ENCODE data around the gene RBMS1. TPM values are rescaled to one million over a fixed set of nuclear protein-coding genes. Genes with fewer than 3 reads are reported as not detected.

The RBMS1 gene
- total and polyA plus RNA-seq, 7 donors, result 4.4 to 91.8 (median 69.2) TPM

DNA sequence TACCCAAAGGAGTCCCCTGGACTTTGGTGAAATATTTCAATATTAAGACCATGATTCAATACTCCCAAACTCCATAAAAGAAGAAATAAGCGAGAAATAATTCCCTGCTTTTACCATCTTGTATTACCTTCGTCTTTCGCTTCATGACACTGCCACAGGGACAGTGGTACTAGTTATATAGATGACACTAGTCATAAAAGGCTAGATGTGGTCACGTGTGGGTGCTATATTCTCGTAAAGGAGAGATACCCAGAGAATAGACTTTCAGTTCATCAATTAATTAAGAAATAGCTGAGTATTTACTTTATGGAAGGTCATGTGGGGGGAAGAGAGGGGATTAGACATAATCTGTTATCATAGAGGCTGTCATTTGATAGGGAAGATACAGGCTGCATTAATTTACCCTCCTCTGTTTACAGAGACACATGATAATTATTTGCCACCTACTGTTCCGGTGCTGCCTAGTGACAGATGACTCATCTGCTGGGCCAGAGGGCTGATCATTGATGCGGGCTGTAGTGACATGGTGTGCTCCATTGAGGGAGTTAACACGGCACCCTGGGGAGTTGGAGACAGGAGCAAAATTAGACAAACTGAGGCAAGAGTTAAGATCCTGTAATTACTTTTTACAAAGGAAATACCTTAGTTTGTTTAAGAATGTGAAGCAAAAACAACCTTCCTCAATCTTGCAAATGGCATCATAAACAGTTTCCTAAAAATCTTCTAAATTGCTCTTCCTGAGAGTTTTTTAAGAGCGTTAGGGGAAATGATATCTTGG, 215.3 kb downstream of the RBMS1 start:
- Histone ChIP-seq H3K9me3 (no peaks in the 10 kb centered on the region), H3K36me3 (peaks cover 11 to 82% (median 26%) of the 10 kb centered on the region in 4 donors), H3K27me3 (no peaks in the 10 kb centered on the region), H3K4me3 (no peak overlapping the region), H3K4me1 (peaks cover 0 to 20% (median 7%) of the 10 kb centered on the region in 4 donors), H3K27ac (peak overlapping the region; percentile 1 to 59 (median 40))
- WGBS, 2 donors, result 79 to 83% methylated on average over 9 of the region's 9 CpGs
- TF ChIP-seq POLR2AphosphoS5 (IDR thresholded peaks at IDR 0.05), result no peak
- TF ChIP-seq, protein P1, sequence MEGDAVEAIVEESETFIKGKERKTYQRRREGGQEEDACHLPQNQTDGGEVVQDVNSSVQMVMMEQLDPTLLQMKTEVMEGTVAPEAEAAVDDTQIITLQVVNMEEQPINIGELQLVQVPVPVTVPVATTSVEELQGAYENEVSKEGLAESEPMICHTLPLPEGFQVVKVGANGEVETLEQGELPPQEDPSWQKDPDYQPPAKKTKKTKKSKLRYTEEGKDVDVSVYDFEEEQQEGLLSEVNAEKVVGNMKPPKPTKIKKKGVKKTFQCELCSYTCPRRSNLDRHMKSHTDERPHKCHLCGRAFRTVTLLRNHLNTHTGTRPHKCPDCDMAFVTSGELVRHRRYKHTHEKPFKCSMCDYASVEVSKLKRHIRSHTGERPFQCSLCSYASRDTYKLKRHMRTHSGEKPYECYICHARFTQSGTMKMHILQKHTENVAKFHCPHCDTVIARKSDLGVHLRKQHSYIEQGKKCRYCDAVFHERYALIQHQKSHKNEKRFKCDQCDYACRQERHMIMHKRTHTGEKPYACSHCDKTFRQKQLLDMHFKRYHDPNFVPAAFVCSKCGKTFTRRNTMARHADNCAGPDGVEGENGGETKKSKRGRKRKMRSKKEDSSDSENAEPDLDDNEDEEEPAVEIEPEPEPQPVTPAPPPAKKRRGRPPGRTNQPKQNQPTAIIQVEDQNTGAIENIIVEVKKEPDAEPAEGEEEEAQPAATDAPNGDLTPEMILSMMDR (IDR thresholded peaks at IDR 0.05), result no peak
- no peak for TF ChIP-seq EP300 (IDR thresholded peaks at IDR 0.05)
- TF ChIP-seq POLR2A (IDR thresholded peaks at IDR 0.05), result no peak
- intact Hi-C loops (cut with DNase I), result no loop called here
- no peak for DNase-seq

DNA sequence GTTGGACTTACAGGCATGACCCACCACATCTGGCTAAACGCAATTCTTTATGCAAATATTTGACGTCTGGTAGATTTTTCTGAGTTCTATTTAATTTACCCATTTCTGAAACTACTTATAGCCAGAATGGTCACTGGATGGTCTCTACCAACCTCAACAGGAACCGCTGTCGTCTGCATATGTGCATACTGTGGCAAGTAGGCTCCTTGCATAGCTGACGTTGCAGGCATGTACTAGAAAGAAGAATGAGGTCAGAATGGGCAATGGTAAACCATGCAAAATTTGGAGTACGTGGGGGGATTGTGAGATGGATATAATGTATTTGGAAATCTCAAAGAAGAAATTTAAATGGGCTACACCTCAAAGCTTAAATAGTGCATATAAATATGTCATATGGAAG, 216.5 kb downstream of the RBMS1 start:
- 93 to 95% methylated on average over 6 of the region's 6 CpGs for WGBS, 2 donors
- no peak for TF ChIP-seq EP300 (IDR thresholded peaks at IDR 0.05)
- TF ChIP-seq, protein P1 (IDR thresholded peaks at IDR 0.05), result no peak
- TF ChIP-seq POLR2A (IDR thresholded peaks at IDR 0.05), result no peak
- TF ChIP-seq POLR2AphosphoS5 (IDR thresholded peaks at IDR 0.05), result no peak

DNA sequence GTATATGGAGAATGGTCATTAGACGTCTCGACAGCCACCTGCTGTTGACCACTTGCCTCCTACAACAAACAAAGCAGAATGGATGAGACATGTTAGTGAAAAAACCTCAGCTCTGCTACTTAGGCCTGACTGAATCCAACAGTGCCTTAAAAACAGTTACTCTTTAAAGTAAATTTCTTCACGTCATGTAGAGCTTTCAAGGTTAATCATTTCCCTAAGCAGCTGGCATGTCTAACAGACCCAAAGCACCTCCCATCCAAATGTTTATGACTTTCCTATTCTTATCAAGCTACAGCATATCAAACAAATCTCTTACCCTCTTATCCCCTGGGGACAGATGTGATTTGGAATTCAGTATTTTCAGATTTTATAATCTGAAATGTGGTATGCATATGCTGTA, 218.0 kb downstream of the RBMS1 start:
- WGBS, 2 donors, result 18 to 65% methylated on average over 3 of the region's 3 CpGs
- Histone ChIP-seq H3K9me3 (no peaks in the 10 kb centered on the region), H3K4me1 (peaks cover 0 to 32% (median 18%) of the 10 kb centered on the region in 4 donors), H3K27me3 (no peaks in the 10 kb centered on the region), H3K36me3 (peaks cover 11 to 67% (median 26%) of the 10 kb centered on the region in 4 donors), H3K4me3 (no peak overlapping the region), H3K27ac (peak overlapping the region in 1 of 4 donors; percentile 2)
- DNase-seq, result no peak
- TF ChIP-seq POLR2AphosphoS5 (IDR thresholded peaks at IDR 0.05), result no peak
- no peak for TF ChIP-seq POLR2A (IDR thresholded peaks at IDR 0.05)
- no peak for TF ChIP-seq EP300 (IDR thresholded peaks at IDR 0.05)
- TF ChIP-seq, protein P1 (IDR thresholded peaks at IDR 0.05), result no peak
- intact Hi-C loops (cut with DNase I), result no loop called here

More for the DNA sequence above, 216.5 kb downstream of the RBMS1 start:
- Histone ChIP-seq H3K27me3 (no peaks in the 10 kb centered on the region), H3K9me3 (no peaks in the 10 kb centered on the region), H3K36me3 (peaks cover 11 to 80% (median 26%) of the 10 kb centered on the region in 4 donors), H3K4me3 (no peak overlapping the region), H3K4me1 (peaks cover 0 to 20% (median 7%) of the 10 kb centered on the region in 4 donors), H3K27ac (no peak overlapping the region)
- intact Hi-C loops (cut with DNase I), result no loop called here
- DNase-seq, result no peak

DNA sequence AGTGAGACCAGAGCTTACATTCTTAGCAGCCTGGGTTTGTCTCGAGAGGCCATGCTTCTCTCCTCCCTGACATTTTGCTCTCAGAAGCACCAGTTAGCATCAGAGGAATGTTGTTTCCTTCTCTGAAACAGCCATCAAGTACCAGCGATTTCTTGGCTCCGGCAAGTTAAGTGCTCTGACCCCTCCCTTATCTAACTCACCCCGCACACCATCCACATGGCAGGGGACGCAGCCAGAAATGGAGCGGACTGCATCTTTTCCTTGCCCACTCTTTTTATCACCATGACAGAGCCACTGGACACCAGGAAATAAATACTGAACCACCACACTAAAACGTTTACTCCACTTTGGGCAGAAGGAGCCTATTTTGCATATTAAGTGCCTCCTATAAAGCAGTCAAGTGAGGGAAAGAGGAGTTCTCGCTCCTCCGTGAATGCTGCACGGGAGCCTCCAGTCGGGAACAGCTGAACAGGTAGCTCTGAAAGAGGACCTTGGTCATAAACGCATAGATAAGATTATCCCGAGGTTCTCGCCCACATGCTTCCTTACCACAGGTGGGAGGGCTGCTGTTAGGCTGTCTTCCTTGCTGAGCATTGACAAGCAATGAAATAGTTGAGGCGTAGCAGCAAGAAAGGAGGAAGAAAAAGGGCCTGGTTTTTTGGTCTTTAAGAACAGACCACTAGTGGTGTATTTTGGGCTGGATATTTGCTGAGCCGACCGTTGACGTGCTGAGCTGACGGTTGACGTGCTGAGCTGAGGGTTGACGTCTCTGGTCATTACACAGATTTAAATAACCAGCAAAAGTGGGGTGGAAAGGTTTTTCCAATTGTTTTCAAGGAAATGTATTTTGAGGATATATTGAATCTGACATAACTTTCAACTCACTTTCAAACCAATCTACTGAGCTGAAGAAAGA, 222.2 kb downstream of the RBMS1 start:
- 68 to 80% methylated on average over 21 of the region's 21 CpGs for WGBS, 2 donors
- peaks cover 0 to 38% (median 27%) of the 10 kb centered on the region in 4 donors for H3K4me1 ChIP-seq
- H3K36me3 ChIP-seq, result peaks cover 0 to 36% (median 10%) of the 10 kb centered on the region in 4 donors
- no peaks in the 10 kb centered on the region for H3K27me3 ChIP-seq
- no peak for DNase-seq
- no peaks in the 10 kb centered on the region for H3K9me3 ChIP-seq
- H3K27ac ChIP-seq, result peak overlapping the region; percentile 90 to 97 (median 92)
- intact Hi-C loops (cut with DNase I), result loop anchor here (5.0 kb wide), 3 partner anchors 151 to 721 kb away; no protein-coding TSS in a partner anchor
- H3K4me3 ChIP-seq, result peak overlapping the region in 3 of 4 donors; percentile 52 to 55 (median 54)
- TF ChIP-seq, protein P1 (IDR thresholded peaks at IDR 0.05), result no peak
- TF ChIP-seq POLR2AphosphoS5 (IDR thresholded peaks at IDR 0.05) (peak in 1 of 4 donors; percentile 0), POLR2A (IDR thresholded peaks at IDR 0.05) (no peak), EP300 (IDR thresholded peaks at IDR 0.05) (no peak)

Measured in sigmoid colon (tissue), 7 donors.